Activated CD4-positive, CD25-positive, alpha-beta regulatory T cell treated with anti-CD3 and anti-CD28 coated beads, Interleukin-2, amount 50 U/mL, for 72 hours (primary cell): ENCODE results near the gene RBM28.
"Not testable (repeated sequence)": the region's sequence is repeated elsewhere in the genome, so short reads cannot be mapped to it uniquely, and the experiment has no call there.

Experiments
- DNase-seq: peaks from one replicate; pipeline ENCODE4 v3.0.0; 2021

The RBM28 gene

DNA sequence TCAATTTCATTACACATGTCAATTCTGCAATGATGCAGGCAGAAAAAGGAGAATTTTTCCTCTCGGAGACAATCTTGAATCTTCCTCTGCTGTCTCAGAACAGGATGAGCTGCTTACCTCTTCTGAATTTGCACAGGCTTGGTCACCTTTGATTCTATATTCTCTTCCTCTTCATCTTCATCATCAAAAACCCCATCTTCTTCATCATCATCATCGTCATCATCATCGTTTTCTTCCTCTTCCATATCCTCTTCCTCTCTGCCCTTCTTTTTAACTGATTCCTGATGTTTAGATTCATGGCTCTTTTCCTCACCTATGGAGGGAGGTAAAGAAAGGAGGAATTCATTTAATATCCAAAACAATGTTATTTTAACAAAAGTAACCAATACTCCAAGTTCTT, 8.0 kb downstream of the RBM28 start:
- no peak for DNase-seq

DNA sequence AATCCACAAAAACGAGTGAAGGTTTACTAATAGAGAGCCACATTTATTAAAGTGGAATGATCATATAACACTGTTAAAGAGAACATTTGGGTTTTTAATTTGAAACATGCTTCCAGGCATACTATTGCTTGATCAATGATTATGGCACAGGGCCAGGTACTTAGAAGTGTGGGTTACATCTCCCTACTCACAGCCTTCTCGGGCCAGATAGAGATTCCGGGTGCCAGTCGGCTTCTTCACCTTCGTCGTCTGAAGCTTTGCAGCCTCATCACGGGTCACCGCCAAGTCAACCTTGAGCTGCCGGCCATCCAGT, 19.4 kb downstream of the RBM28 start:
- no peak for DNase-seq

DNA sequence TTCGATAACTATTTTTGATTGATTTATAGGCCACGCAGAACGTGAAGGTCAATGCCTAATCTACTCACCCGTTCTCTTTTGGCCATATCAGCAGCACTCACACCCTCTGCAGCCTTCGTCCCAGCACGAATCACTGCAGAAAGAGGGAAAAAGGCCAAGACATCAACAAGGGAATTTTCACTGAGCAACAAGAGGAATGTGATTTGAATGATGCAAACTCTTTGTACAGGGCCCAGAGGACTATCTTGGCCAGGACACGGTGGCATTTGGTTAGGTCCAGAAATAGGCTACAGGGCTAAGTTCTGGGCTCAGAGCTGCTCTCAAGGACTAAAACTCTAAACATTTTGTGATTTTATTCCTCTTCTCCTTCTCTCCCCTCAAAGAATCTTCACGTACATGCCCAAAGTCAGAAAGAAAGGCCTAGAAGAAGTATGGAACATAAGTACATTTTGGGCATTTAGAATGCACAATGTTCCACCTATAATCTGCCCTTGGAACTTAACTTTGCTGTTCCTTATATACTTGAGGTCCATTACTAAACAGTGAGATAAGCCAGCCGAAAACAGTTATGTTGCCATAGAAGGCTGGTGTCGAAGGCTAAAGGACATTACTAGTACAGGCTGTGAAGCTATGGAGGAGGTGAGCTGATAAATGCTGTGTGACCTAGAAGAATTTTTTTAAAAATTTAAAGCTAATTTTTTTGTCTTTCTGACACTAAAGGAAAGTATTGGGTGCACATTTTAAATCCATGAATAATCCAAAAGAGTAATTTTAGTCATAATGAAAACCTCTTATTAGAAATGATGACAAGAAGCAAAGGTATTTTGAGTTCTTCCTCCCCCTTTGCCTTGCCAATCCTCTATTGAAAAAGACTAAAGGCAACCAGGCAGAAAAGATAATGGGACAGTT, 20.0 kb downstream of the RBM28 start:
- DNase-seq, result no peak

DNA sequence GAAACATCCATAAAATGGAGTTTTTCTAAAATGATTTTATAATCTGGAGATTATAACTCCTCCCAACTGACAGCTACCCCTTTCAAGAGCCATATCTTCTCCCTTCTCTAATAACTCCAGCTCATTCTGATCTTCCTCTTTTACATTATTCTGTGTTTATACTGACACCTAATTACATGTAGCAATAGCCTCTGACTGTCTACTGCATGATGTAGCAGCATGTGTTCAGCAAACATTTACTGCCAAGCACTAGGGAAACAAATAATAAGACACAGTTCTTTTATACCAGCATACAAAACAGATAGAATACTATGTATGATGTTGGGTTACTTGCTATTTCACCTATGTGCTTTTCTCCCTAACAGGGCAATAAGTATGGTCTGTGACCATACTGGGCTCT, 20.7 kb downstream of the RBM28 start:
- no peak for DNase-seq

DNA sequence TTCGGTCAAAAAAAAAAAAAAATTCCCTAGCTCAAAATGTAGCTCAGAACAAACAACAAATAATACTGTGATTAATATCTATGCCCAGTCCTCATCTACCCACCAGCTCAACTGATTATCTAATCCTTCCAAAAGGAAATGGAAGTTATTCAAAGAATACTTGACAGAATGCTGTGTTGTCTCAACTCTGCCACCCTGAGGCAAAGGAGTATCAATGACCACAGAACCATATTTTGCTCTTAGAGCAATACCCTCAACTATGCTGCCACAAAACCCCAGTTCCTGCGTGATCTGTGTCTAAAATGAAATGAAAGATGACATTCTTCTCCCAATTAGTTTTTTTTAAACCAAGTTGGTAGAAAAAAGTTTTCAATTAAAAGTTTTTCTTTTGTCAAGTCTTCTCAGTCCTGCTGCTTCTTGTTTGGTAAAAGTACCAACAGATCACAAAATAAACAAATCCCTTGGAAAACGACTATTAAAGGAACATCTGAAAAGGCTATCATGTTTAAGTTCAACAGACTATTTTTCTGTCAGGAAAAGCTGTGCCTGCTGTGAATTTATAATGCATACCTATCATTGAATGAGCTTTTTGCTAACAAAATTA, 21.6 kb downstream of the RBM28 start:
- DNase-seq, result no peak

DNA sequence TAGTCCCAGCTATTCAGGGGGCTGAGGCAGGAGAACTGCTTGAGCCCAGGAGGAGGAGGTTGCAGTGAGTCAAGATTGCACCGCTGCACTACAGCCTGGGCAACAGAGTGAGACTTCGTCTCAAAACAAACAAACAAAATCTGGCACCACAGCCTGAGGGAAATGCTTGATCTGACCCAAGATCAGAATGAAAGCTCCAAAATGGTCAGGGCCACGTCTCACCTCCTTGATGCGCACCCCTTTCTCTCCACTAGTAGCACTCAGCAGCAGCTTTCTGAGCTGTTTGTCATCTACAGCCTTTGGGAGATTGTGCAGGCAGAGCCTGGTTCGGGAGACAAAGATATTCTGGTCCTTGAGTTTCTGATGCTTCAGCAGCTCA, 22.7 kb downstream of the RBM28 start:
- no peak for DNase-seq

DNA sequence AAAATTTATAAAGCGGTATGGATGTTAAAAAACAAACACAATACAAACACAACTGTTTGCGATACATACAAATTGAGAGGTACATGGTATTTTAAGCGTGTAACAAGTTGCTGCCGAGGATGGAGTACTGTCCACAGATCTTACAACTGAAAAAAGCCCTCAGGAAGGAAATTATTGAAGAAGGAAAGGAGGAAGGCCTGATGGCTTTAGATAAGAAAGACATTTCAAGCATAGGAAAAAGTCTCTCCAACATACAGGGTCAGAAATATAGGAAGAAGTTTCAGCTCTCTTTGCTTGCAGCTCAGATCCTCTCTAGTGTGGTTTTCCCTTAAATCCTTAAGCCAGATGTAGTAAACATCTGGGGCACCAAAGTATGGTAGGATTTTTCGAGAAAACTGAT, 25.0 kb downstream of the RBM28 start:
- DNase-seq, result no peak

DNA sequence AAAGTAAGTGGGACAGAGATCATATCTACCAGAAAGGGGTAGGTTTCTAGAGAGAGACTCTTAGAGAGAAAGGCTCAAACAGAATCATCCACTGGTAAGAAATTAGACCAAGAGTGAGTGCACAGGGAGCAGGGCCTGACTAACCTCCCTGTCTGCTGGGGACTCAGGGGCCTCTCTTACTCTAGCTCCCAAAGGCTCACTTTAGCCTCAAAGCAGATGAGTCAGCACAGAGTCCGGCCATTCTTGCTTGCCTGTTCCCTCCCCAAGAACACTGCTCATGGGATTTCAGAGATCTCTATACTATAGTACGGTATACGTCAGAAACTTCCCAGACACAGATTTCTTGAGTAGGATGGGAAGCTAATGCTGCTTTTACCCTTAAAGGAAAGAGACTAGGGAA, 32.7 kb downstream of the RBM28 start:
- DNase-seq, result no peak

DNA sequence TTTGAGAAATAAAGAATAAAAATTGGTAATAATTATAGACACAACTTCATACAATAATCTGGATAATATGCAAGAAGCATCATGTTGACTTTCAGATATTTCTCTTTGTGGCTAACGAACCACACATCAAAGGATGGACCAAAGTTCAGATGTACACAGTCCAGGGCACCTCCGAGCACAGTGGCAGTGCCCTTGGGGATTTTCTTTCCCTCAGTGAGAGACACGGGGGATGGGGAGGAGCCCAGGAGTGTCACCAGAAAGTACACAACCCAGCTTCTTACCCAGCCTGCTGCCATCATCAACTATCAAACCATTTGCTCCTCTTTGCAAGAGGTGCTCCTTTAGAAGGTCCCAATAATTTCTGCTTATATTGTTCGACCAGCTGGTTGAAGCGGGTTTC, 33.2 kb downstream of the RBM28 start:
- DNase-seq, result no peak

DNA sequence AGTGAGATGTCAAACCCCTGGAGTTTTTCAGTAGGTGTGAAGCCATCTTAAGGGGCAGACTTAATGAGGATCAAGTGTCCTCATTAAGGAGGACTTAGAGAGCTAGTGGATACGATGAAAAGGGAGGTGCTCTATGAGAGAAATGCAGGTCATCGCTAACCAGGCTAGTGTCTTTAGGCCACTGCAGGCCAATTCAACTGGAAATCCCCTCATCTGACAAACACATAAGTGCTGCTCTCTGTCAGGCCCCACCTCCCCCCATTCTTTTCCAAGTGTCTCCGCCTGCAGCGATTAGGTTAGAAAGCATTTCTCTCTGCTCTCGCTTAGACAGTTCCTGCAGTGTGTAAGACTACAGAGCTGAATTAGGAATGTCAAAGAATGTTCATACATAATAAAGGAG, 33.7 kb downstream of the RBM28 start:
- DNase-seq, result no peak

DNA sequence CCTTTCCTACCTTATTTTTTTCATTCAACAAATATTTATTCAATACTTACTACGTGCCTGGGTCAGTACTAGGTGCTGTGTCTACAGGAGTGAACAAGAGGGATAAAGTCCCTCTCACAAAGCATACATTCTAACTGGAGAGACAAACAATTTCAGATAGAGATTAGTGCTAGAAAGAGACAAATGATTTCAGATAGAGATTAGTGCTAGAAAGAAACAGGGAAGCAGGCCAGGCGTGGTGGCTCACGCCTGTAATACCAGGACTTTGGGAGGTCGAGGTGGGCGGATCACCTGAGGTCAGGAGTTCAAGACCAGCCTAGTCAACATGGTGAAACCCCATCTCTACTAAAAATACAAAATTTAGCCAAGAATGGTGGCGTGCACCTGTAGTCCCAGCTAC, 34.6 kb downstream of the RBM28 start:
- DNase-seq, result no peak

DNA sequence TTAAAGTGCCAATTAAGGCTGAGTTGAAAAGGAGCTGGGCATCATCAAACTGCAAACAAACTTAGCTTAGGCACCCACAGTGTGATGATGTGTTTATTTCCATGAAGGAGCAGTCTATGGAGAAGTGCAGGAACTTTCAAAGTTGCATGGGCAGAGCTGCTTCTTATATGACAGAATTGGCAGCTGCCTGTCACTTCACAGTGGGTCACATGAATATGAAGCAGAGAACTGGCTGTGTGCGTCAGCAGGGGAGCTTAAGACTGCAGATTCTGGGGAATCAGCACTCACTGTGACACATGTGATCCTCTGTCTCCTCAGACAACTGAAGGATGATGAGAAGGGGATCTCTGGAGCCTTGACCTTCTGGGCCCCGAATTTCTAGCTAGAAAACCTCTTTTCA, 36.6 kb downstream of the RBM28 start:
- no peak for DNase-seq

DNA sequence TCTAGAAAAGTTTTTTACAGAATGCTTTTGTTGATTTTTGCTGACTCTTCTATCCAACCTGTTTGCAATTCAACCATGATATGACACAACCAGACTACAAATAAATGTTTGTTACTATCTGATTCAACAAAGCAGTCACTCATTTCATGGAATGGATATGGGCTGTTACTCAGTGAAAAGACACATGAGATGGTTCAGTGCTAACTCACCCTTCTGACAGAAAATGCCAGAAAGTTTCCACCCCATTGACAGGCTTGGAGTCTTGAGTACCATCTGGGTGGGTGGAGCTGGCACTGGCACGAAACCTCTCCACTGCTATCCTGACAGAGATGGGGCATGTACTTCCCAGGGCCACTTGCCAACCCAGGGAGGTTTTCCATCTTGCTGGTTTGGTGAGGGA, 39.5 kb downstream of the RBM28 start:
- no peak for DNase-seq

DNA sequence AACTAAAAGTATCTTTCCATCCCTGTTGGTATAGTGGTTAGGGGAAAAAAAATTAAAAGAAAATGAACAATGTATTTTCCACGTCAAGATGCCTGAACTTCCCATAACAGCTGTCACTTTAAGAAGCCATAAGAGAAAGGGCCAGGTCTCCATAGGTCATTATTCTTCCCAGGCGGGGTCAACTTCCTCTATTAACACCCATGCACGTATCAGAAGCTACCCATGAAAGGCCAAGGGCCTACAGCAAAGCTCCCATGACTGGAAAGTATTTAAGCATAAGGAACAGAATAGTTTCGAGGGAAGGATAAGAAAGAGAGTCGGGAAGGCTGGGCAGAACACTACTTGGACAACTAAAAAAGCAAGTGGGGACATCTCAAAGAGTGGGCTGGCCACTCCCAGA, 40.1 kb downstream of the RBM28 start:
- no peak for DNase-seq

DNA sequence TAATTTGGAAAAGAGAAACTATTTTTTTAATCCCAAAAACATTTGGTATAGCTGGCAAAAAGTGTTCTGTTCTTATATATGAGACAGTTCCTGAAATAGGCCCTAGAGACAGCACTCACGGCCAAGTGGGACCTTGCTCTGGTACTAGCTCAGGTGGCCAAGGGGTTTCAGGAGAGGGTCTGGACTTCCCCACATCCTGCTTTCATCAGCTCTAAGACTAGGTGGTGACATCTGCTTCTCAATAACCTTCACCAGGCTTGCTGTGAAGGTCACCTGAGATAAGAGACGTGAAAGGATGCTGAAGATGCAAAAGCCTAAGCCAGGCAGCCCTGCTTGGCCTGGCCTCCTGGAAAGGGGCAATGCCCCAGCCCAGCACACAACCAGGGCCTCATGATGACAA, 40.6 kb downstream of the RBM28 start:
- no peak for DNase-seq

DNA sequence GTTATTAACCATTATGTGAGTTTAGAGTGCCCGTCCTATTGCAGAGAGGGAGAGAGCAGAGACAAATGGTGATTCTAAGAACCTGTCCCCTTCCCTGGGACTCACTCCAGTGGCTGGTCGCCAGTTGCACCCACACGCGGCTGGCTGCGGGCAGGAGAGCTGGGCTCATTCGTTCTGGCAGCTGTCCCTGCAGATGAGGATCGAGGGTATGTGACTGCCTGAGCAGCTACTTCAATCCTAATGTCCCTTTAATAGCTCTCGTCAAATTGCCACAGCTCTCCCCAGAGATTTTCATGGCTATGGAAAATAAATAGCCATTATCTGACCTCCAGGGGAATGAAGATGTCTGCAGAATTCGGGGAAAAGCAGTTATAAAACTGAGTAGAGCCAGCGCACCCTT, 41.6 kb downstream of the RBM28 start:
- no peak for DNase-seq

DNA sequence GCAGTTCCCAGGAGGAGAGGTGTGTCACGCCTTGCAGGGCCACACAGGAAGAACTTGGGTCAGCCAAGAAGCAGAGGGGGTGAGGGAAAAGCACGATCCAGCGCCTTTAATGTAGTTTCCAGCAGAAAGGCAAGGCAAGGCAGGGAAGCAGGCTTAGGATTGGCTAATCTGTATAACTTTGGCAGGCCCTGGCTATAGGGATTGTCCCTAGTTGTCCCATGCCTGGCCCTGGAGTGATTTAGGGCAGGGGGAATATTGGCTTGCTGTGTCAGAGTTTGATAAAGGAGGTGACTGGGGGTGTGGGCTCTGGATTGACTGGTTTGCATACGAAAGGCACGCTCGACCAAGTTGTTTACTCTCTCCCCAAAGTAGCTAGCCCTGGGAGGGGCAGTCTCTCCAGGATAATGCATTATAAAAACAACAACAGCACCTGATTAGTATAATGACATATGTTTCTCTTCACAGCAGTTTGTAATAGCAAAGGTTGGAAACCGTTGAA, 44.5 kb downstream of the RBM28 start:
- DNase-seq, result no peak

DNA sequence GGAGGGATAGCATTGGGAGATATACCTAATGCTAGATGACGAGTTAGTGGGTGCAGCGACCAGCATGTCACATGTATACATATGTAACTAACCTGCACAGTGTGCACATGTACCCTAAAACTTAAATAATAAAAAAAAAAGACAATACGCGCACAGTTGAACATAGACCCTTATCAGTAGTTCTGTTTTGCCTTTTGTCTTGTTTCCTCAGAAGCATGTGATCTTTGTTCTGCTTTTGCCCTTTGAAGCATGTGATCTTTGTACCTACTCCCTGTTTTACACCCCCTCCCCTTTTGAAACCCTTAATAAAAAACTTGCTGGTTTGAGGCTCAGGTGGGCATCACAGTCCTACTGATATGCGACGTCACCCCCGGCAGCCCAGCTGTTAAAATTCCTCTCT, 45.7 kb downstream of the RBM28 start:
- DNase-seq, result not testable (repeated sequence)

DNA sequence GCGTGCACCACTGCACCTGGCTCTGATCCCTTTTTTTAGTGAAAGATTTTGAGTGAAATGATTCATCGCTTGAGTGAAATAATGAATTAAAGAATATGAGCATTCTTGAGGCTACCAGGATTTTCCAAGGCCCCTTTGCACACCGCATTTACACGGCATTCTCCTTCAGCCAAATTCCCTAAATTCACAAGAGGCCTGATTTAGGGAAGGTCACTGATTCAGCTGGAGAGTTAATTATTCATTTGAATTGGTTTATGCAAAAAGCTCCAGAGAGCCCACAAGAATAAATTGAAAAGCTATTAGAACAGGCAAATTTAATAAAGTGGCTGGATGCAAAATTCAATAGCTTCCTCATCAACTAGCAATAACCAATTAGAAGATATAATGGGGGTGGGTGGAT, 56.2 kb downstream of the RBM28 start:
- no peak for DNase-seq

DNA sequence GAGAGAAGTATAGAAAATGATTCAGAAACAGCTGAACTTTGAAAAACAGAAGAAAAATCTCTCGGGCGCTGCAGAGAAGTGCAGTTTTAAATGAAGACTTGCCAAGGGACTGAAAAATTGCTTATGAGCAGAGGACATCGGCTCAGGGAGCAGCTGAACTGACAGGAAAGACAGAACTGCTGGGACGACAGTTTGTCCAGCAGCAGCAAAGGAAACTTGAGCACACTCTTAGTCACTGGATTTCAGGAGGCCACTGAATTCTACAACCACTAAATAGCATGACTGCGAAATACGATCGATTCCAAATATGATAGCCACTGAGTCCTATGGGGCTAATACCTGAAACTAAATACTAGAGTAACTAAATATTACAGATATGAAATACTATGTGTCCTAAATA, 59.6 kb downstream of the RBM28 start:
- no peak for DNase-seq

DNA sequence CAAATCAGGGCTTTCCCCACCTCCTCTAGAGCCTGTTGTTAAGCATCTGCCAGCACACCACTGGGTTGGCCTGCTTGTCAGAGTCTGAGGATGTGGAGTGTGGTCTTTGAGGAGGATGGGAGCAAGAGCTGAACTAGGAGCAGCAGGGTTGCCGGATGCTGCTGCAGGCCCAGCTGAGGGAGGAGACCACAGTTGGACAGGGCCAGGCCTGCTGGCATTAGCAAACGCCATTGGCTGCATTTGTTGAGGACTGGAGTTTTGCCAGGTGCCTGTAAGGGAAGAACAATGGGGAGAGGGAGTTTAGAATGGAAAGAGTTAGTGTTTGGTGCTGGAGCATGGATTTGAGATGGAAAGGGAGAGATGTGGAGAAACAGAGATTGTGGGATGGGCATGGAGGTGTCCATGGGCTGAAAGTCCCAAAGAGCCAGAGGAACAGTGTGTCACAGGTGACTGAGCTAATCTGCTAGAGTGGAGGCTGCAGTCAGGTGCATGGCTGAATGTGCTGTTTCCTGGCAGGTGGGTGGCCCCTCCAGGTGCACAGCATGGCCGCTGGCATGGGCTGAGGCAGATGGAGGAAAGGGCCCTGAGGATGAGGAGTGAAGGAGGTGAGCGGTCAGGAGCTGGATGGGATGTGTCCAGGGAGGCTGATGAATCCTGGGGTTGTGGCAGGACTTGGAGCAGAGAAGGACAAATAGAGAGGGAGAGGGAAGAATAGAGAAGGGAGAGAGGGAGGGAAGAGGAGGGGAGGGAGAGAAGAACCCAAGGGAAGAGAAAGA, 61.9 kb downstream of the RBM28 start:
- no peak for DNase-seq

DNA sequence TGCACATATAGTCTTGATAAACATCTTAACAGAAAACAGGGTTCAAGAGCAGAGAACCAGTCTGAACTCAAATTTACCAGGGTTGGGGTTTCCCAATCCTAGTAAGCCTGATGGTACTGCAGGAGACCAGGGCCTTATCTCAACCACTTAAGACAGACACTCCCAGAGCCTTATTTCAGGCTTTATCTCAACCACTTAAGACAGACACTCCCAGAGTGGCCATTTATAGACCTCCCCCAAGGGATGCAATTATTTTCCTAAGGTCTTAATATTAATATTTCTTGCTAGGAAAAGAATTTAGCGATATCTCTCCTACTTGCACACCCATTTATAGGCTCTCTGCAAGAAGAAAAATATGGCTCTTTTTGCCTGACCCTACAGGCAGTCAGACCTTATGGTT, 63.3 kb downstream of the RBM28 start:
- DNase-seq, result not testable (repeated sequence)

DNA sequence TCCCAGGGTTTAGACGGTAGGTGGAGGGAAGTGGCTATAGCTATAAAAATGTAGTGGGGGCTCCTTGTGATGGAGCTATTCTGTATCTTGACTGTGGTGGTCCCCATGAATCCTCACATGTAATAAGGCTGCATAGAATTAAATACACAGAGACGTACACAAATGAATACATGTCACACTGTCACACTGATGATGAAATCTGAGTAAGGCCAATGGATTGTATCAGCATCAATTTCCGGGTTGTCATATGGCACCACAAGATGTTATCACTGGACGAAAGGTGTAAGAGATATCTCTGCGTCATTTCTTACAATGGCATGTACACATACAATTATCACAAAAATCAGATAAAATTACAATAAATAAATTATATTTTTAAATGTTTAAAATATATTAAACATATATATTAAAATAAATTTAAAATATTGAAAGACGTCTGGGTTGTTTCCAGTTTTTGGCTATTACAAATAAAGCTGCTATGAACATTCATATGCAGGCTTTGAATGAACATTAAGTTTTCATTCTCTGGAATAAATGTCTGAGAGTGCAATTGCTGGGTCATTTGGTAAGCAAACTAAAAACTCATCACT, 64.5 kb downstream of the RBM28 start:
- no peak for DNase-seq

DNA sequence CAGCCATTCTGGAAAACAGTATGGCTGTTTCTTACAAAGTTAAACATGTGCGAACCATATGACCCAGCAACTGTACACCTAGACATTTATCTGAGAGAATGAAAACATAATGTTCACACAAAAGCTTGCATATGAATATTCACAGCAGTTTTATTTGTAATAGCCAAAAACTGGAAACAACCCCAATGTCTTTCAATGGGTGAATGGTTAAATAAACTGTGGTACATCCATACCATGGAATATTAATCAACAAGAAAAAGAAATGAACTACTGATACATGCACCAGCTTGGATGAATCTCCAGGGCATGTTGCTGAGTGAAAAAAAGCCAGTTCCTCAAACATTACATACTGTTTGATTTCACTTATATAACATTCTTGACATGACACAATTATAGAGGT, 65.3 kb downstream of the RBM28 start:
- DNase-seq, result no peak
